ENCODE results near the gene PMPCB.

The PMPCB gene

GRCh38 chr7:103317009-103317408 lies 19.8 kb downstream of the PMPCB start:
- TF ChIP-seq CTCF (conservative IDR thresholded peaks at IDR 0.05), result no peak

GRCh38 chr7:103325744-103326143 lies 28.5 kb downstream of the PMPCB start:
- TF ChIP-seq CTCF (conservative IDR thresholded peaks at IDR 0.05), result no peak
- H3K27ac ChIP-seq, result no peak overlapping the region

More at GRCh38 chr7:103317009-103317408, 19.8 kb downstream of the PMPCB start:
- H3K27ac ChIP-seq, result no peak overlapping the region

- H3K27ac ChIP-seq, result no peak overlapping the region
These were observed 39.5 kb downstream of the PMPCB start for GRCh38 chr7:103336761-103337160.

GRCh38 chr7:103338864-103339263 lies 41.6 kb downstream of the PMPCB start:
- no peak for TF ChIP-seq CTCF (conservative IDR thresholded peaks at IDR 0.05)

More at GRCh38 chr7:103336761-103337160, 39.5 kb downstream of the PMPCB start:
- no peak for TF ChIP-seq CTCF (conservative IDR thresholded peaks at IDR 0.05)

GRCh38 chr7:103341466-103341865 lies 44.2 kb downstream of the PMPCB start:
- TF ChIP-seq CTCF (conservative IDR thresholded peaks at IDR 0.05), result no peak
- H3K27ac ChIP-seq, result no peak overlapping the region

More at GRCh38 chr7:103338864-103339263, 41.6 kb downstream of the PMPCB start:
- no peak overlapping the region for H3K27ac ChIP-seq

- peak overlapping the region; percentile 93 for H3K27ac ChIP-seq
- TF ChIP-seq CTCF (conservative IDR thresholded peaks at IDR 0.05), result no peak
These were observed 46.1 kb downstream of the PMPCB start for GRCh38 chr7:103343332-103343731.

- H3K27ac ChIP-seq, result peak overlapping the region; percentile 93
These were observed 46.7 kb downstream of the PMPCB start for GRCh38 chr7:103343758-103344452.

More at GRCh38 chr7:103343758-103344452, 46.7 kb downstream of the PMPCB start:
- no peak for TF ChIP-seq CTCF (conservative IDR thresholded peaks at IDR 0.05)

Measured in VCaP (cell line).